ENCODE results near the gene AGPAT2. TPM values are rescaled to one million over a fixed set of nuclear protein-coding genes. Genes with fewer than 3 reads are reported as not detected.

Gene AGPAT2
- polyA plus RNA-seq, 3 donors, result 31.5 to 51.9 (median 50.0) TPM

GRCh38 chr9:136693490-136694162, 6.4 kb upstream of the AGPAT2 start:
- DNase-seq (ENCODE audit: extremely low read depth in 1 of 11, low read depth in 9 of 11, low spot score in 4 of 11), result no peak

- DNase-seq (ENCODE audit: extremely low read depth in 1 of 11, low read depth in 9 of 11, low spot score in 4 of 11), result no peak
These were observed 5.9 kb upstream of the AGPAT2 start for GRCh38 chr9:136693135-136693489.

- DNase-seq (ENCODE audit: extremely low read depth in 1 of 11, low read depth in 9 of 11, low spot score in 4 of 11), result no peak
These were observed 5.2 kb upstream of the AGPAT2 start for GRCh38 chr9:136692185-136693134.

GRCh38 chr9:136691316-136692184, 4.3 kb upstream of the AGPAT2 start:
- no peak for DNase-seq (ENCODE audit: extremely low read depth in 1 of 11, low read depth in 9 of 11, low spot score in 4 of 11)

- no peak for DNase-seq (ENCODE audit: extremely low read depth in 1 of 11, low read depth in 9 of 11, low spot score in 4 of 11)
These were observed 3.6 kb upstream of the AGPAT2 start for GRCh38 chr9:136690806-136691261.

- no peak for DNase-seq (ENCODE audit: extremely low read depth in 1 of 11, low read depth in 9 of 11, low spot score in 4 of 11)
These were observed 3.0 kb upstream of the AGPAT2 start for GRCh38 chr9:136690104-136690805.

- no peak for DNase-seq (ENCODE audit: extremely low read depth in 1 of 11, low read depth in 9 of 11, low spot score in 4 of 11)
These were observed 1.8 kb upstream of the AGPAT2 start for GRCh38 chr9:136689108-136689460.

- no peak for DNase-seq (ENCODE audit: extremely low read depth in 1 of 11, low read depth in 9 of 11, low spot score in 4 of 11)
These were observed 1.2 kb upstream of the AGPAT2 start for GRCh38 chr9:136688274-136689107.

- no peak for DNase-seq (ENCODE audit: extremely low read depth in 1 of 11, low read depth in 9 of 11, low spot score in 4 of 11)
These were observed 515 bp upstream of the AGPAT2 start for GRCh38 chr9:136687721-136688223.

GRCh38 chr9:136686534-136686793, 793 bp downstream of the AGPAT2 start:
- DNase-seq (ENCODE audit: extremely low read depth in 1 of 11, low read depth in 9 of 11, low spot score in 4 of 11), result no peak

- DNase-seq (ENCODE audit: extremely low read depth in 1 of 11, low read depth in 9 of 11, low spot score in 4 of 11), result no peak
These were observed 1.3 kb downstream of the AGPAT2 start for GRCh38 chr9:136685790-136686533.

GRCh38 chr9:136685216-136685615, 2.0 kb downstream of the AGPAT2 start:
- no peak for DNase-seq (ENCODE audit: extremely low read depth in 1 of 11, low read depth in 9 of 11, low spot score in 4 of 11)

GRCh38 chr9:136684799-136685198, 2.5 kb downstream of the AGPAT2 start:
- DNase-seq (ENCODE audit: extremely low read depth in 1 of 11, low read depth in 9 of 11, low spot score in 4 of 11), result no peak

- no peak for DNase-seq (ENCODE audit: extremely low read depth in 1 of 11, low read depth in 9 of 11, low spot score in 4 of 11)
These were observed 2.9 kb downstream of the AGPAT2 start for GRCh38 chr9:136684339-136684738.

- no peak for DNase-seq (ENCODE audit: extremely low read depth in 1 of 11, low read depth in 9 of 11, low spot score in 4 of 11)
These were observed 3.5 kb downstream of the AGPAT2 start for GRCh38 chr9:136683755-136684154.

- DNase-seq (ENCODE audit: extremely low read depth in 1 of 11, low read depth in 9 of 11, low spot score in 4 of 11), result no peak
These were observed 4.0 kb downstream of the AGPAT2 start for GRCh38 chr9:136683173-136683745.

GRCh38 chr9:136682710-136683109, 4.5 kb downstream of the AGPAT2 start:
- no peak for DNase-seq (ENCODE audit: extremely low read depth in 1 of 11, low read depth in 9 of 11, low spot score in 4 of 11)

Data from renal cortex interstitium (tissue), 11 donors.